HG03103 (cell line): ENCODE results near the gene DOCK4.
A peak's percentile ranks its signal among the peaks of the same experiment; 100 is the strongest.

Source experiments
- ATAC-seq: cut with Tn5 transposase; IDR thresholded peaks from one replicate; pipeline ENCODE4 v1.9.1; 2021; ENCODE audit warnings: low read depth; ENCODE audit not compliant: unreplicated experiment

Gene DOCK4

GRCh38 chr7:112088484-112089016 lies 117.6 kb downstream of the DOCK4 start:
- ATAC-seq: no peak

GRCh38 chr7:112086496-112087254 lies 119.5 kb downstream of the DOCK4 start:
- ATAC-seq: no peak

GRCh38 chr7:112084520-112084971 lies 121.7 kb downstream of the DOCK4 start:
- ATAC-seq: peak; percentile 45

- ATAC-seq: no peak
Measured at GRCh38 chr7:112083776-112084355, 122.3 kb downstream of the DOCK4 start.

- ATAC-seq: no peak
Measured at GRCh38 chr7:112082306-112082705, 123.9 kb downstream of the DOCK4 start.

- ATAC-seq: no peak
Measured at GRCh38 chr7:112081778-112082177, 124.4 kb downstream of the DOCK4 start.

- peak; percentile 27 for ATAC-seq
Measured at GRCh38 chr7:112080978-112081377, 125.2 kb downstream of the DOCK4 start.

- peak; percentile 89 for ATAC-seq
Measured at GRCh38 chr7:112080441-112080840, 125.8 kb downstream of the DOCK4 start.

GRCh38 chr7:112079673-112080072 lies 126.5 kb downstream of the DOCK4 start:
- ATAC-seq: no peak

DNA sequence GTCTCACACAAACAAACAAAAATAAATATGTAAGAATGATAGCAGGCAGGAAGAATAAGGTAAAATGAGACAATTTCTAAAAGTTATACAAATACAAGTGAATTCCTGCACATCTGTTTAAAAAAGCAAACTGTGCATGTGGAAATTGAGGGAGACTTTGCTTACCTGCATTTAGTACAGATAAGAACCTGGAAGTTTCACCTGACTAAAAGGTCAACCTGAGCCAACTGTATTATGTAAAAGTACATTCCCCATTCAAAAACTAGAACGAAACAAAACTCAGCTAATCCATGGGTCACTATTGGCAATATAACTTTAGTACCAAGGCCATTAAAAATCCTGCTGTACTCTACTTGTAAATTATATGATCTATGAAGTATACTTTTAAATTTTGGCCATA lies 127.1 kb downstream of the DOCK4 start:
- ATAC-seq: no peak

GRCh38 chr7:112076324-112076723 lies 129.9 kb downstream of the DOCK4 start:
- ATAC-seq: no peak

DNA sequence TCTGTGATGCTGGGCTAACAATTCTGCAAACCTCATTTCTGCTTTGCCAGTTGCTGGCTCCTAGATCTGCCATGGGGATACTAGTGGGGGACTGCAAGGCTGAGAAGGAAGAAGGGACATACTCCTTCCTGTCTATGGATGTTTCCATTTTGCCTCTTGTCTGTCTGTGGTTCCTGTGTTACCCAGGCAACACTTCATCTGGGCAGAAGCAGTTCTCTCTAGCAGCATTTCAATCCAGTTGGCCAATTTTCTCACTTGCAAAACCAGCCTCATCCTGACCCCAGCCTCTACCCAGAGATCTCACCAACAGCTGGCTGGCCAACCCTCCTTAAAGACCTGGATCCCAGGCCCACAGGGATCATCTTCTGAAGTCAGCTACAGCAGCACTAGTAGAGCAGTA lies 131.7 kb downstream of the DOCK4 start:
- ATAC-seq: no peak

GRCh38 chr7:112073530-112073929 lies 132.7 kb downstream of the DOCK4 start:
- no peak for ATAC-seq

DNA sequence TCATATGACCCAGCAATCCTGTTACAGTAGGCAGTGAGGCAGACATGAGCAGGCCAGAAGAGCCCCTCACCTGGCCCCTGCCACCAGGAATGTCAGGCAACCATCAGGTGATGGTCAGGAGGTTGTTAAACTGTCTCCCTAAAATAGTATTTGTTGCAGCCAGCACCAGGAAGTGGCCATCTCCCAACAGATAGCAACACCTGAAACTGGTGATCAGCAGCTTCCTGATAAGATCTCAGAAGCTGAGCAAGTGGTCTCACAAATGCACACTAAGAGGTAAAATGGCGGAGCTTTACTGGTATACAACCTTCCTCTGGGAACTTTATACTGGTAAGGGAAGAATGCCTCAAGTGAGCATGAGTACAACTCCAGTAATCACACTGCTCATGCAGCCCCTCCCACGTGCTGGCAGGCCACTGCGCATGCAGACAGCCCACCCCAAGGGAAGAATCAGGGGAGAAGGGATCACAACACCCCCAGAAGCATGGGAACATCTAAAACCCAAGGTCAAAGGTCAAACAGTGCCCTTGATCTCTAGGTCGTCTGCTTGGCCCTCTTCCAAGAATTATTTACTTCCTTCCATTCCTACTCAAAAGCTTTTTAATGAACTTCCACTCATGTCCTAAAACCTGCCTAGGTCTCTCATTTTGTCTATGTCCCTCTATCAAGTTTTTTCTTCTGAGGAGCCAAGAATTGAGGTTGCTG lies 133.5 kb downstream of the DOCK4 start:
- no peak for ATAC-seq

- ATAC-seq: no peak
Measured at GRCh38 chr7:112071856-112072255, 134.3 kb downstream of the DOCK4 start.

- ATAC-seq: no peak
Measured at GRCh38 chr7:112070674-112071256, 135.4 kb downstream of the DOCK4 start.

GRCh38 chr7:112069879-112070321 lies 136.3 kb downstream of the DOCK4 start:
- ATAC-seq: no peak

DNA sequence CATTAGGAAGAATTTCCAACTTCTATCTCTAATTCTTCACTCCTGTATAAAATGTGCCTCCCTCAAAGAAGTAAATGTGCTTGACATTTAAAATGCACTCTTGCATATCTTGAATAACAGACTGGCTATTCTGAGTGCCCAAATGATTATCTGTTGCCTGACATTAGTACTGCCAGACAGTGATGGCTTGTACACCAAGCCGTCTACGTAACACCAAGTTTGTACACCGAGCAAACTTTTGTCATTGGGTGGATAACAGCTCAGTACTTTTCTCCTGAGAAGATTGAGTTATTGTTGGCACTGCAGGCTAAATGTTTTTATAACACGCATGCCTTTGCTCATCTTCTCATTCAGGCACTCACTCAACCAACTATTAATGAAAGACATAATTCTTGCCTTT lies 137.2 kb downstream of the DOCK4 start:
- no peak for ATAC-seq

GRCh38 chr7:112067632-112068540 lies 138.3 kb downstream of the DOCK4 start:
- no peak for ATAC-seq

DNA sequence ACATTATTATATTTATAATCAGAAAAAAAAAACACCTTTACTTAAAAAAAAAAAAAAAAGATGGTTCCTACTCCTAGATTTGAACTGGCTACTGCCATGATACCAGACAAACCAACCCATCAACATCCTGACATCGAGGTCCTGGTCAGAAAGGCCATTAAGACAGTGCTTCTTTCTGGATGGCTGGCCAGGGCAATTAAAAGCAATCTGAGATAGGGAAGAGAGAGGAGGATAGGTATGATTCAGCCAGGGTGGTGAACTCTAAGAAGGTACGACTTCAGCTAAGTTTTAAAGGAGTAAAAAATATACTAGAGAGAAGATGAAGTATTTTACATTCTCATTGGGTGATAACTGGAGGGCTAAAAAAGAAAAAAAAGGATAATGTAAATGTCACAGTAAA lies 139.0 kb downstream of the DOCK4 start:
- no peak for ATAC-seq
